SK-N-MC (cell line): Measurements from ENCODE around the gene RIPOR1.

Experiments
- DNase-seq: peaks from one replicate; pipeline ENCODE4 v3.0.0-alpha.2; 2011; ENCODE audit warnings: low read depth, low spot score
- H3K27ac ChIP-seq: fragments of 200-600 bp; sonication (generic); 2 replicates; pipeline ENCODE4 v1.5.1; 2016; ENCODE audit warnings: mixed run types
- H3K36me3 ChIP-seq: fragments of 200-600 bp; sonication (generic); 2 replicates; pipeline ENCODE4 v1.6.1; 2017; ENCODE audit warnings: antibody characterized with exemption, low read length, mixed read lengths; ENCODE audit not compliant: insufficient read depth
- H3K4me3 ChIP-seq: fragments of 200-600 bp; sonication (generic); 2 replicates; pipeline ENCODE4 v1.5.1; 2016
- H3K9ac ChIP-seq: fragments of 200-600 bp; sonication (generic); 2 replicates; pipeline ENCODE4 v1.8.0; 2017; ENCODE audit warnings: mixed run types, mixed read lengths; ENCODE audit not compliant: insufficient read length
- H3K9me3 ChIP-seq: fragments of 200-600 bp; sonication (generic); 2 replicates; pipeline ENCODE4 v1.6.1; 2017; ENCODE audit warnings: low read depth, mild to moderate bottlenecking, antibody characterized with exemption, low read length, moderate library complexity, mixed read lengths
- EZH2 ChIP-seq: fragments of 200-600 bp; sonication (generic); IDR thresholded peaks from one replicate; pipeline ENCODE4 v1.6.1; 2017; ENCODE audit warnings: antibody characterized with exemption
- FOXP2 ChIP-seq: optimal IDR thresholded peaks from 2 replicates; pipeline ENCODE3; 2011; ENCODE audit warnings: mild to moderate bottlenecking, moderate library complexity; ENCODE audit not compliant: insufficient read depth; ENCODE audit errors: extremely low read length, control extremely low read depth
- POLR2AphosphoS5 ChIP-seq: IDR thresholded peaks from 2 replicates; pipeline ENCODE4 v1.6.1; 2012; ENCODE audit warnings: mild to moderate bottlenecking, low read depth, low read length, borderline replicate concordance

RIPOR1 gene

GRCh38 chr16:67558859-67559258 lies 30.2 kb downstream of the RIPOR1 start:
- Histone ChIP-seq H3K36me3 (no peaks in the 10 kb centered on the region), H3K9me3 (no peaks in the 10 kb centered on the region), H3K9ac (no peak overlapping the region), H3K27ac (no peak overlapping the region), H3K4me3 (no peak overlapping the region)
- no peak for DNase-seq
- TF ChIP-seq POLR2AphosphoS5 (no peak), EZH2 (no peak), FOXP2 (no peak)

GRCh38 chr16:67560827-67561342 lies 32.3 kb downstream of the RIPOR1 start:
- peak overlapping the region; percentile 87; the same call in 1 of the 2 replicates for H3K27ac ChIP-seq
- no peak for TF ChIP-seq FOXP2
- no peak for TF ChIP-seq EZH2
- no peak for TF ChIP-seq POLR2AphosphoS5
- no peak for DNase-seq
- no peaks in the 10 kb centered on the region for H3K36me3 ChIP-seq
- H3K9me3 ChIP-seq, result no peaks in the 10 kb centered on the region
- peak overlapping the region; percentile 81 for H3K4me3 ChIP-seq
- no peak overlapping the region for H3K9ac ChIP-seq

- peak overlapping the region; percentile 81 for H3K4me3 ChIP-seq
These were observed 32.8 kb downstream of the RIPOR1 start for GRCh38 chr16:67561501-67561823.

GRCh38 chr16:67561824-67562525 lies 33.3 kb downstream of the RIPOR1 start:
- TF ChIP-seq POLR2AphosphoS5, result peak; percentile 84
- no peak for TF ChIP-seq FOXP2
- Histone ChIP-seq H3K9ac (peak overlapping the region; percentile 80), H3K27ac (peak overlapping the region; percentile 92), H3K4me3 (peak overlapping the region; percentile 81), H3K9me3 (no peaks in the 10 kb centered on the region), H3K36me3 (no peaks in the 10 kb centered on the region)
- DNase-seq, result no peak

More at GRCh38 chr16:67561501-67561823, 32.8 kb downstream of the RIPOR1 start:
- TF ChIP-seq EZH2 (no peak), POLR2AphosphoS5 (no peak), FOXP2 (no peak)
- Histone ChIP-seq H3K9ac (peak overlapping the region; percentile 80), H3K9me3 (no peaks in the 10 kb centered on the region), H3K27ac (peak overlapping the region; percentile 87), H3K36me3 (no peaks in the 10 kb centered on the region)
- DNase-seq, result no peak

- no peak for TF ChIP-seq EZH2
These were observed 33.9 kb downstream of the RIPOR1 start, which contains the start of gene CTCF for GRCh38 chr16:67562526-67562917. CTCF (plus strand) TSS chr16:67562526; CDS start chr16:67610833, 48,307 bp downstream.

GRCh38 chr16:67562918-67563707 lies 34.5 kb downstream of the RIPOR1 start:
- no peaks in the 10 kb centered on the region for H3K36me3 ChIP-seq
- TF ChIP-seq EZH2 (no peak), POLR2AphosphoS5 (no peak), FOXP2 (no peak)
- no peak for DNase-seq
- peak overlapping the region; percentile 95 for H3K9ac ChIP-seq
- H3K4me3 ChIP-seq, result peak overlapping the region; percentile 87
- H3K9me3 ChIP-seq, result no peaks in the 10 kb centered on the region
- H3K27ac ChIP-seq, result peak overlapping the region; percentile 92

More at GRCh38 chr16:67562526-67562917, 33.9 kb downstream of the RIPOR1 start, which contains the start of gene CTCF:
- Histone ChIP-seq H3K4me3 (peak within 1 kb of the TSS; percentile 87), H3K9me3 (no peaks in the 10 kb centered on the region), H3K9ac (peak within 1 kb of the TSS; percentile 95), H3K27ac (peak within 1 kb of the TSS; percentile 92), H3K36me3 (no peaks in the 10 kb centered on the region)
- DNase-seq, result no peak

GRCh38 chr16:67563708-67564468 lies 35.3 kb downstream of the RIPOR1 start:
- Histone ChIP-seq H3K9ac (peak overlapping the region; percentile 95), H3K9me3 (no peaks in the 10 kb centered on the region), H3K36me3 (no peaks in the 10 kb centered on the region), H3K4me3 (peak overlapping the region; percentile 87), H3K27ac (peak overlapping the region; percentile 92; the same call in 1 of the 2 replicates)
- TF ChIP-seq FOXP2 (no peak), EZH2 (no peak), POLR2AphosphoS5 (no peak)
- DNase-seq, result no peak

- TF ChIP-seq FOXP2, result no peak
- TF ChIP-seq POLR2AphosphoS5, result no peak
- TF ChIP-seq EZH2, result no peak
- no peak for DNase-seq
- Histone ChIP-seq H3K4me3 (no peak overlapping the region), H3K36me3 (no peaks in the 10 kb centered on the region), H3K9ac (no peak overlapping the region), H3K27ac (no peak overlapping the region), H3K9me3 (no peaks in the 10 kb centered on the region)
These were observed 37.0 kb downstream of the RIPOR1 start for GRCh38 chr16:67565470-67566100.
